ENCODE results near the gene ANKRD62.
A peak's percentile ranks its signal among the peaks of the same experiment; 100 is the strongest.

DNA sequence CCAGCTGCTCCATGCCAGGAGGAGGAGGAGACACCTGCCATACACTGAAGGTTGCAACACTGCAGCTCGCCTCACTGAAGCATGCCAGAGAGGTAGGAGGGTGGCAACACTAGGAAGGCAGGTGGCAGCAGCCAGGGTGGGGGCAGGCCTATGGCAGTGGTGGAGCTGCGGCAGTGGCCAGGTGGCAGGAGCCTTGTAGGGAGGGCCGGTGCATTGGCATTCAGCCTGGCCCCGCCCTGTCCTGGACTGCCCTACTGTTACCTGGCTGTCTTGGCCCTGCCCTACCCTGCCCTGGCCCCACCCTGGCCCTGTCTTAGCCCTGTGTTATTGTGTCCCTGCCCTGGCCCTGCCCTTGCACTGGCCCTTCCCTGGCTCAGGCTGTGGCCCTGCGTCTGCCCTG, 7.4 kb upstream of the ANKRD62 start:
- TF ChIP-seq, protein P1, sequence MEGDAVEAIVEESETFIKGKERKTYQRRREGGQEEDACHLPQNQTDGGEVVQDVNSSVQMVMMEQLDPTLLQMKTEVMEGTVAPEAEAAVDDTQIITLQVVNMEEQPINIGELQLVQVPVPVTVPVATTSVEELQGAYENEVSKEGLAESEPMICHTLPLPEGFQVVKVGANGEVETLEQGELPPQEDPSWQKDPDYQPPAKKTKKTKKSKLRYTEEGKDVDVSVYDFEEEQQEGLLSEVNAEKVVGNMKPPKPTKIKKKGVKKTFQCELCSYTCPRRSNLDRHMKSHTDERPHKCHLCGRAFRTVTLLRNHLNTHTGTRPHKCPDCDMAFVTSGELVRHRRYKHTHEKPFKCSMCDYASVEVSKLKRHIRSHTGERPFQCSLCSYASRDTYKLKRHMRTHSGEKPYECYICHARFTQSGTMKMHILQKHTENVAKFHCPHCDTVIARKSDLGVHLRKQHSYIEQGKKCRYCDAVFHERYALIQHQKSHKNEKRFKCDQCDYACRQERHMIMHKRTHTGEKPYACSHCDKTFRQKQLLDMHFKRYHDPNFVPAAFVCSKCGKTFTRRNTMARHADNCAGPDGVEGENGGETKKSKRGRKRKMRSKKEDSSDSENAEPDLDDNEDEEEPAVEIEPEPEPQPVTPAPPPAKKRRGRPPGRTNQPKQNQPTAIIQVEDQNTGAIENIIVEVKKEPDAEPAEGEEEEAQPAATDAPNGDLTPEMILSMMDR (IDR thresholded peaks at IDR 0.05), result no peak
- TF ChIP-seq POLR2A (IDR thresholded peaks at IDR 0.05), result peak in 1 of 2 donors; percentile 18
